GM18907 (cell line): ENCODE results near the gene SAMHD1.
"Not testable (repeated sequence)": the region's sequence is repeated elsewhere in the genome, so short reads cannot be mapped to it uniquely, and the experiment has no call there.

Source experiments
- ATAC-seq: cut with Tn5 transposase; IDR thresholded peaks from one replicate; pipeline ENCODE4 v1.9.1; 2021; ENCODE audit warnings: mild to moderate bottlenecking, moderate library complexity; ENCODE audit not compliant: unreplicated experiment

SAMHD1 gene

GRCh38 chr20:36856691-36857635, 94.5 kb downstream of the SAMHD1 start:
- no peak for ATAC-seq

GRCh38 chr20:36856195-36856594, 95.3 kb downstream of the SAMHD1 start:
- no peak for ATAC-seq

- no peak for ATAC-seq
These were observed 96.3 kb downstream of the SAMHD1 start for GRCh38 chr20:36855241-36855657.

GRCh38 chr20:36854348-36855240, 96.9 kb downstream of the SAMHD1 start:
- ATAC-seq, result no peak

GRCh38 chr20:36852187-36852586, 99.3 kb downstream of the SAMHD1 start:
- no peak for ATAC-seq

- no peak for ATAC-seq
These were observed 100.0 kb downstream of the SAMHD1 start for GRCh38 chr20:36851490-36851889.

- no peak for ATAC-seq
These were observed 100.7 kb downstream of the SAMHD1 start for GRCh38 chr20:36850759-36851158.

GRCh38 chr20:36849333-36850065, 102.0 kb downstream of the SAMHD1 start:
- ATAC-seq, result no peak

GRCh38 chr20:36848677-36849076, 102.8 kb downstream of the SAMHD1 start:
- ATAC-seq, result no peak

GRCh38 chr20:36848078-36848660, 103.3 kb downstream of the SAMHD1 start:
- ATAC-seq, result no peak

GRCh38 chr20:36847710-36848040, 103.8 kb downstream of the SAMHD1 start:
- ATAC-seq, result no peak

- no peak for ATAC-seq
These were observed 104.3 kb downstream of the SAMHD1 start for GRCh38 chr20:36847009-36847709.

GRCh38 chr20:36845288-36845971, 106.1 kb downstream of the SAMHD1 start:
- ATAC-seq, result no peak

- not testable (repeated sequence) for ATAC-seq
These were observed 110.5 kb downstream of the SAMHD1 start for GRCh38 chr20:36841030-36841429.
